Calu3 (cell line): Measurements from ENCODE around the gene SV2B. TPM values are rescaled to one million over a fixed set of nuclear protein-coding genes. Genes with fewer than 3 reads are reported as not detected.

Experiments
- BruUV-seq: library from RNA; stranded (reverse); fragments of 400-500 nt; replicated peaks from 2 replicates; lab custom pipeline; 2021; lab: Mats Ljungman, UMichigan
- CTCF ChIA-PET: fragments of 300-600 bp; sonication (Branson Sonifier 250); formaldehyde crosslinking; loops from one replicate; lab custom pipeline; 2022; ENCODE audit warnings: antibody characterized with exemption; lab: Charles Lee
- DNase-seq: peaks from one replicate; pipeline ENCODE4 v3.0.0; 2022
- H3K27ac Mint-ChIP-seq: one replicate; pipeline ENCODE4 v1.8.0; 2022; ENCODE audit warnings: mixed read lengths; ENCODE audit not compliant: unreplicated experiment
- H3K27me3 Mint-ChIP-seq: one replicate; pipeline ENCODE4 v1.8.0; 2022; ENCODE audit warnings: mixed read lengths; ENCODE audit not compliant: unreplicated experiment
- H3K36me3 Mint-ChIP-seq: one replicate; pipeline ENCODE4 v1.8.0; 2022; ENCODE audit warnings: mild to moderate bottlenecking, moderate library complexity, mixed read lengths; ENCODE audit not compliant: insufficient read depth, unreplicated experiment
- H3K4me1 Mint-ChIP-seq: one replicate; pipeline ENCODE4 v1.8.0; 2022; ENCODE audit warnings: mild to moderate bottlenecking, low read depth, mixed read lengths; ENCODE audit not compliant: unreplicated experiment
- H3K4me3 Mint-ChIP-seq: one replicate; pipeline ENCODE4 v1.8.0; 2022; ENCODE audit warnings: mild to moderate bottlenecking, low read depth, moderate library complexity, mixed read lengths; ENCODE audit not compliant: unreplicated experiment
- H3K9me3 Mint-ChIP-seq: one replicate; pipeline ENCODE4 v1.8.0; 2022; ENCODE audit warnings: low read depth, mixed read lengths; ENCODE audit not compliant: unreplicated experiment
- CTCF ChIP-seq: fragments of 200-600 bp; IDR thresholded peaks from one replicate; pipeline ENCODE4 v1.8.0; 2022; ENCODE audit warnings: antibody characterized with exemption; ENCODE audit not compliant: unreplicated experiment
- intact Hi-C: fragments of 100-400 bp; cut with micrococcal nuclease; formaldehyde crosslinking; loops from one replicate; pipeline ENCODE4 v1.10.0; 2022; ENCODE audit not compliant: unreplicated experiment
- total RNA-seq: library from RNA; stranded (reverse); gene quantifications from 2 replicates; pipeline ENCODE4 v1.2.3, GENCODE V29; 2022

Gene SV2B
- total RNA-seq, 1 experiment from 2014 or later, result 2.2 TPM

GRCh38 chr15:91219206-91219605 lies 119.1 kb downstream of the SV2B start:
- Mint-ChIP-seq H3K9me3 (no peaks in the 10 kb centered on the region), H3K36me3 (no peaks in the 10 kb centered on the region), H3K4me1 (no peaks in the 10 kb centered on the region), H3K27ac (no peak overlapping the region), H3K27me3 (peaks cover 100% of the 10 kb centered on the region), H3K4me3 (no peak overlapping the region)
- no peak for DNase-seq
- no peak for TF ChIP-seq CTCF
- intact Hi-C loops, result no loop called here
- no TSS peak for BruUV-seq
- CTCF ChIA-PET, result interaction anchor here (1.2 kb wide), 1 partner anchor 163 kb away, joined by 4 read pairs; no protein-coding TSS in a partner anchor

GRCh38 chr15:91222052-91222451 lies 122.0 kb downstream of the SV2B start:
- no TSS peak for BruUV-seq
- intact Hi-C loops, result loop anchor here (5.0 kb wide), 1 partner anchor 80 kb away; no protein-coding TSS in a partner anchor
- H3K27me3 Mint-ChIP-seq, result peaks cover 100% of the 10 kb centered on the region

GRCh38 chr15:91223863-91224262 lies 123.8 kb downstream of the SV2B start:
- H3K4me1 Mint-ChIP-seq, result no peaks in the 10 kb centered on the region
- H3K4me3 Mint-ChIP-seq, result no peak overlapping the region
- H3K27me3 Mint-ChIP-seq, result peaks cover 98% of the 10 kb centered on the region
- H3K9me3 Mint-ChIP-seq, result no peaks in the 10 kb centered on the region
- CTCF ChIA-PET, result interaction anchor here (0.9 to 1.6 kb wide), 4 partner anchors 23 to 168 kb away, joined by 3 to 15 read pairs (median 4); no protein-coding TSS in a partner anchor
- no peak for TF ChIP-seq CTCF
- intact Hi-C loops, result loop anchor here (1.0 to 5.0 kb wide), 3 partner anchors 47 to 168 kb away; no protein-coding TSS in a partner anchor
- no peak for DNase-seq
- no peak overlapping the region for H3K27ac Mint-ChIP-seq
- no peaks in the 10 kb centered on the region for H3K36me3 Mint-ChIP-seq
- no TSS peak for BruUV-seq

More at GRCh38 chr15:91222052-91222451, 122.0 kb downstream of the SV2B start:
- H3K27ac Mint-ChIP-seq, result no peak overlapping the region
- no peaks in the 10 kb centered on the region for H3K36me3 Mint-ChIP-seq
- CTCF ChIA-PET, result interaction anchor here (1.0 kb wide), 1 partner anchor 166 kb away, joined by 5 read pairs; no protein-coding TSS in a partner anchor
- H3K4me3 Mint-ChIP-seq, result no peak overlapping the region
- no peaks in the 10 kb centered on the region for H3K9me3 Mint-ChIP-seq
- TF ChIP-seq CTCF, result no peak
- H3K4me1 Mint-ChIP-seq, result no peaks in the 10 kb centered on the region
- no peak for DNase-seq

- Mint-ChIP-seq H3K4me1 (no peaks in the 10 kb centered on the region), H3K27ac (no peak overlapping the region), H3K36me3 (no peaks in the 10 kb centered on the region), H3K4me3 (no peak overlapping the region), H3K9me3 (no peaks in the 10 kb centered on the region), H3K27me3 (peaks cover 98% of the 10 kb centered on the region)
- CTCF ChIA-PET, result interaction anchor here (0.9 to 3.1 kb wide), 5 partner anchors 22 to 169 kb away, joined by 3 to 15 read pairs (median 6); no protein-coding TSS in a partner anchor
- no TSS peak for BruUV-seq
- peak; percentile 72 for DNase-seq
- intact Hi-C loops, result loop anchor here (1.0 to 5.0 kb wide), 3 partner anchors 46 to 169 kb away; no protein-coding TSS in a partner anchor
- peak; percentile 64 for TF ChIP-seq CTCF
Observed at GRCh38 chr15:91224755-91225380, 124.8 kb downstream of the SV2B start.
